ENCODE results near the gene SPAG16. TPM values are rescaled to one million over a fixed set of nuclear protein-coding genes. Genes with fewer than 3 reads are reported as not detected.

Gene SPAG16
- total RNA-seq (29.0 TPM), polyA plus RNA-seq (ENCODE audit: insufficient read depth in 1 of 8, insufficient read length in 8 of 8, low replicate concordance in 1 of 8) (10 to 100 TPM; 17.3 to 24.5 (median 18.7) TPM)
- long read RNA-seq, donor 1, transcript SPAG16-207 (5 exons, 1,250 nt) = major isoform, 7 of 7 reads
- long read RNA-seq, donor 1, partial matches to known transcripts = 0 of 7 reads
- long read RNA-seq, donor 1, other reads (novel, unspliced or antisense) = 0 of 7 reads
- long read RNA-seq, donor 2, partial matches to known transcripts = 0 of 3 reads
- long read RNA-seq, donor 2, other reads (novel, unspliced or antisense) = 0 of 3 reads
- long read RNA-seq, donor 3, transcript SPAG16-207 (5 exons, 1,250 nt) = major isoform, 15 of 15 reads
- long read RNA-seq, donor 3, partial matches to known transcripts = 0 of 15 reads
- long read RNA-seq, donor 3, other reads (novel, unspliced or antisense) = 0 of 15 reads
- long read RNA-seq, donor 4, transcript SPAG16-207 (5 exons, 1,250 nt) = major isoform, 5 of 5 reads
- long read RNA-seq, donor 4, partial matches to known transcripts = 0 of 5 reads
- long read RNA-seq, donor 4, other reads (novel, unspliced or antisense) = 0 of 5 reads
- long read RNA-seq, donor 5, transcript SPAG16-207 (5 exons, 1,250 nt) = major isoform, 43 of 52 reads
- long read RNA-seq, donor 5, partial matches to known transcripts = 9 of 52 reads
- long read RNA-seq, donor 5, other reads (novel, unspliced or antisense) = 0 of 52 reads
- long read RNA-seq, donor 6, transcript SPAG16-207 (5 exons, 1,250 nt) = major isoform, 24 of 33 reads
- long read RNA-seq, donor 6, partial matches to known transcripts = 9 of 33 reads
- long read RNA-seq, donor 6, other reads (novel, unspliced or antisense) = 0 of 33 reads
- long read RNA-seq, donor 7, transcript SPAG16-207 (5 exons, 1,250 nt) = major isoform, 19 of 19 reads
- long read RNA-seq, donor 7, partial matches to known transcripts = 0 of 19 reads
- long read RNA-seq, donor 7, other reads (novel, unspliced or antisense) = 0 of 19 reads
- long read RNA-seq, donor 8, transcript SPAG16-207 (5 exons, 1,250 nt) = major isoform, 16 of 16 reads
- long read RNA-seq, donor 8, partial matches to known transcripts = 0 of 16 reads
- long read RNA-seq, donor 8, other reads (novel, unspliced or antisense) = 0 of 16 reads
- long read RNA-seq, donor 9, transcript SPAG16-207 (5 exons, 1,250 nt) = major isoform, 13 of 13 reads
- long read RNA-seq, donor 9, partial matches to known transcripts = 0 of 13 reads
- long read RNA-seq, donor 9, other reads (novel, unspliced or antisense) = 0 of 13 reads
- long read RNA-seq, donor 10, transcript SPAG16-207 (5 exons, 1,250 nt) = major isoform, 20 of 26 reads
- long read RNA-seq, donor 10, partial matches to known transcripts = 6 of 26 reads
- long read RNA-seq, donor 10, other reads (novel, unspliced or antisense) = 0 of 26 reads
- long read RNA-seq, donor 11, transcript SPAG16-207 (5 exons, 1,250 nt) = major isoform, 22 of 27 reads
- long read RNA-seq, donor 11, partial matches to known transcripts = 5 of 27 reads
- long read RNA-seq, donor 11, other reads (novel, unspliced or antisense) = 0 of 27 reads

DNA sequence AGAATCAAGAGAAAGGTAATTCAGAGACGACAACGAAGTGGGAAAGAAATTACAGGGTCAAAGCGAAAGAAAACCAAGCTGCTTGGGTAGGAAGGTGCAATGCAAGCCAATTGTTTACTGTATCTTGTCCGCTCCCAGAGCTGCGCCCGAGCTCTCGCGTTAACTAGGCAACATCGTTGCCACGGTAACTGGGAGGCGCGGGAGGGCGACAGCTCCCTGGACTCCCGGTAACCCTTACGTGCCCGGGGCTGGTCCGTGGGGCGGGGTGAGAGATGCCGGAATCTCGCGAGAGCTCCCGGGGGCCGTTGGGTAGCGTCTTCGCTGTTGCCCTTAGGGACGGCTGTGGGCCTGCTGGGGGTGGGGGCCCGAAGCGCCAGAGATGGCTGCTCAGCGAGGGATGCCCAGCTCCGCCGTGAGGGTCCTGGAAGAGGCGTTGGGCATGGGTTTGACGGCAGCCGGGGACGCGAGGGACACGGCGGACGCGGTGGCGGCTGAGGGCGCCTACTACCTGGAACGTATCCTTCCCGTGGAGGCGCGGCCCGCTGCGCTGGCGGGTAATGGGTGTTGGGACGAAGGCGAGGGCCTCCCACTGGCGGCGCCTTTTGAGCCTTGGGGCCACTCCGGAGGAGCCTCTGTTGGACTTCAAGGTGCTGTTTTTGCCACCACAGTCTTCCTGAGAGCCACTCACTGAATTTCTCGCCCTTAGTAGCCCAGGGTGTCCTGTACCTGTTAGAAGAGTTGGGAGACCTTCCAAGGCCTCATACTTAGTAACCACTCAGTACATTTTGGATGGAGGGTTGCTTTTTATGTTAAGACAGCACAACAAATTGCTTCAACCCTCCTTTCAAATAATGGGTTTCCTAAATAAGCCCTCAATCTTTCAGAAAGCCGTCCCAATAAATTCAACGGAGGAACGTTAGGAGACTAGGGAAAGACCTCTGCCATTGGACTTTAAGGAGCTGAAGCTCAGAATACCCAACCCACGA lies at the start of gene SPAG16:
Gene SPAG16 (plus strand): TSS at position 360 of the 986 bp plus-strand sequence.
- Histone ChIP-seq H3K27me3 (ENCODE audit: control insufficient read depth, insufficient read depth, low read length) (no peaks in the 10 kb centered on the region), H3K4me3 (ENCODE audit: low read length) (peak within 1 kb of the TSS; percentile 84), H3K36me3 (ENCODE audit: control insufficient read depth, insufficient read depth, low read length) (no peaks in the 10 kb centered on the region), H3K9me3 (replicated peaks; ENCODE audit: control insufficient read depth, low read depth, low read length) (no peaks in the 10 kb centered on the region), H3K4me1 (ENCODE audit: control insufficient read depth, insufficient read depth, low read length) (no peaks in the 10 kb centered on the region), H3K27ac (ENCODE audit: low read length) (peak within 1 kb of the TSS; percentile 83)
- DNase-seq = peak; percentile 99
- WGBS (ENCODE audit: insufficient coverage) = 1% methylated on average over 47 of the region's 59 CpGs

DNA sequence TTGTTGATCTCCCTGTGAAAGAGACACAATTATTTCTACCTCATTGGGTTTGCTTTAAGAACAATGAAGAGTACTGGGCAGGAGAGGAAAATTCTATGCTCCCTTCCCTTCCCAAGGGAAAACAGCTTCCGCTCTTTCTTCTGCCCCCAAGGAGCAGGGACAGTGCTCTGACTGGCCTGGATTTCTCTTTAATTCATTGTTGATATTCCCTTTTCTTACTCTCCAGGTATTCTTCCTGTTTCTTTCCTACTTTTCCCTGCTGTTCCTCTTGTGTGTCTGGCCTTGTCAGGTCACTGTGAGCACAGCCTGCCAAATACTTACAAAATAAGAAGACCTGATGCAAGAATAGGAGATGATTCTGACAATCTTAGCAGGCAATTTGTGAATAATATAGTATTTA lies 49.6 kb upstream of the SPAG16 start:
- Histone ChIP-seq H3K4me3 (ENCODE audit: low read length) (no peak overlapping the region), H3K9me3 (replicated peaks; ENCODE audit: control insufficient read depth, low read depth, low read length) (no peaks in the 10 kb centered on the region), H3K27ac (ENCODE audit: low read length) (no peak overlapping the region), H3K4me1 (ENCODE audit: control insufficient read depth, insufficient read depth, low read length) (no peaks in the 10 kb centered on the region), H3K27me3 (ENCODE audit: control insufficient read depth, insufficient read depth, low read length) (no peaks in the 10 kb centered on the region), H3K36me3 (ENCODE audit: control insufficient read depth, insufficient read depth, low read length) (no peaks in the 10 kb centered on the region)
- no peak for DNase-seq
- no CpG with 5 or more reads among the region's 1 CpG for WGBS (ENCODE audit: insufficient coverage)

DNA sequence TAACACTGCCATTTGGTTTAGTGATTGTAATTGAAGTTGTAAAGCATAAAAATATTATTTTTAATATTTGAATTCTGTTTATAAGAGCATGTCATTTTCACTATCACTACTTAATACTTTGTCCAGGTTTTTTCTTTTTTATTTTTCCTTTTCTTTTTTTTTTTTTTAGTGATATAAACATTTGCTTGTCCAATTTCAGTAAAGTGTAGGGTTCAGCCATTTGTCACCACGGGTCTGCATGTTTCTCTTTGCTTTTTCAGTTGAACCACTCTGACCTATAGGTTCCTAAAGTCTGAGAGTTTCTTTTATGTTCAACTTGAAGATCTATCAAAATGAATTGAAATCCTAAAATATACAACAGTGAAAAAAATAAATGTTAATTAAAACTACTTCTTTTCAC lies 48.5 kb upstream of the SPAG16 start:
- no peak for DNase-seq
- no CpG with 5 or more reads among the region's 1 CpG for WGBS (ENCODE audit: insufficient coverage)
- Histone ChIP-seq H3K9me3 (replicated peaks; ENCODE audit: control insufficient read depth, low read depth, low read length) (no peaks in the 10 kb centered on the region), H3K4me1 (ENCODE audit: control insufficient read depth, insufficient read depth, low read length) (no peaks in the 10 kb centered on the region), H3K36me3 (ENCODE audit: control insufficient read depth, insufficient read depth, low read length) (no peaks in the 10 kb centered on the region), H3K27me3 (ENCODE audit: control insufficient read depth, insufficient read depth, low read length) (no peaks in the 10 kb centered on the region), H3K27ac (ENCODE audit: low read length) (no peak overlapping the region), H3K4me3 (ENCODE audit: low read length) (no peak overlapping the region)

- DNase-seq = no peak
- no CpG with 5 or more reads among the region's 1 CpG for WGBS (ENCODE audit: insufficient coverage)
- Histone ChIP-seq H3K36me3 (ENCODE audit: control insufficient read depth, insufficient read depth, low read length) (no peaks in the 10 kb centered on the region), H3K4me3 (ENCODE audit: low read length) (no peak overlapping the region), H3K27me3 (ENCODE audit: control insufficient read depth, insufficient read depth, low read length) (no peaks in the 10 kb centered on the region), H3K27ac (ENCODE audit: low read length) (no peak overlapping the region), H3K9me3 (replicated peaks; ENCODE audit: control insufficient read depth, low read depth, low read length) (no peaks in the 10 kb centered on the region), H3K4me1 (ENCODE audit: control insufficient read depth, insufficient read depth, low read length) (no peaks in the 10 kb centered on the region)
Measured at GRCh38 chr2:213237251-213237650, 47.0 kb upstream of the SPAG16 start.

DNA sequence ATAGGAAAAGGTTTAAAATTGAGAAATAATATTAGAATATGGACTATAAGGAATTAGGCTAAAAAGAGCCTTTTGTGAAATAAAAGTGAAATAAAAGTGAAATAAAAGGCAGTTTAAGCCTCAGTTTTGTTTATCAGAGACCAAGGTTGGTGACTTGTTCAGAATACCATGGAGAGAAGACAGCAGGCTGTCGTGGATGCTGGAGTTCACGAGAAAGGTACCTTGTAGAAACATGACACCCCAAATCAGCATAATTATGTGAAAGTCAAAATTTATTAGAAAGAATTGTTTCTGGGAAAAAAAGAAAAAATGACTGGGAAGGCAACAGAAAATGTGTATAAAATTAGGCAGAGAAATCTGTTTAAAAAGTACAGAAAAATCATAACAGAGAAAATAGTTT lies 46.5 kb upstream of the SPAG16 start:
- no peaks in the 10 kb centered on the region for H3K4me1 ChIP-seq (ENCODE audit: control insufficient read depth, insufficient read depth, low read length)
- H3K27ac ChIP-seq (ENCODE audit: low read length) = no peak overlapping the region
- no peak for DNase-seq
- WGBS (ENCODE audit: insufficient coverage) = no CpG with 5 or more reads among the region's 2 CpGs
- H3K27me3 ChIP-seq (ENCODE audit: control insufficient read depth, insufficient read depth, low read length) = no peaks in the 10 kb centered on the region
- H3K9me3 ChIP-seq (replicated peaks; ENCODE audit: control insufficient read depth, low read depth, low read length) = no peaks in the 10 kb centered on the region
- H3K4me3 ChIP-seq (ENCODE audit: low read length) = no peak overlapping the region
- H3K36me3 ChIP-seq (ENCODE audit: control insufficient read depth, insufficient read depth, low read length) = no peaks in the 10 kb centered on the region

GRCh38 chr2:213238753-213239495 lies 45.3 kb upstream of the SPAG16 start:
- Histone ChIP-seq H3K36me3 (ENCODE audit: control insufficient read depth, insufficient read depth, low read length) (no peaks in the 10 kb centered on the region), H3K27me3 (ENCODE audit: control insufficient read depth, insufficient read depth, low read length) (no peaks in the 10 kb centered on the region), H3K27ac (ENCODE audit: low read length) (no peak overlapping the region), H3K9me3 (replicated peaks; ENCODE audit: control insufficient read depth, low read depth, low read length) (no peaks in the 10 kb centered on the region), H3K4me3 (ENCODE audit: low read length) (no peak overlapping the region), H3K4me1 (ENCODE audit: control insufficient read depth, insufficient read depth, low read length) (no peaks in the 10 kb centered on the region)
- peak; percentile 36 for DNase-seq
- WGBS (ENCODE audit: insufficient coverage) = no CpG with 5 or more reads among the region's 3 CpGs

GRCh38 chr2:213241817-213242216 lies 42.4 kb upstream of the SPAG16 start:
- no peak overlapping the region for H3K27ac ChIP-seq (ENCODE audit: low read length)
- no peak for DNase-seq
- WGBS (ENCODE audit: insufficient coverage) = 96% methylated on average over 6 of the region's 6 CpGs
- no peaks in the 10 kb centered on the region for H3K9me3 ChIP-seq (replicated peaks; ENCODE audit: control insufficient read depth, low read depth, low read length)
- no peaks in the 10 kb centered on the region for H3K36me3 ChIP-seq (ENCODE audit: control insufficient read depth, insufficient read depth, low read length)
- H3K4me1 ChIP-seq (ENCODE audit: control insufficient read depth, insufficient read depth, low read length) = no peaks in the 10 kb centered on the region
- H3K27me3 ChIP-seq (ENCODE audit: control insufficient read depth, insufficient read depth, low read length) = no peaks in the 10 kb centered on the region
- no peak overlapping the region for H3K4me3 ChIP-seq (ENCODE audit: low read length)

DNA sequence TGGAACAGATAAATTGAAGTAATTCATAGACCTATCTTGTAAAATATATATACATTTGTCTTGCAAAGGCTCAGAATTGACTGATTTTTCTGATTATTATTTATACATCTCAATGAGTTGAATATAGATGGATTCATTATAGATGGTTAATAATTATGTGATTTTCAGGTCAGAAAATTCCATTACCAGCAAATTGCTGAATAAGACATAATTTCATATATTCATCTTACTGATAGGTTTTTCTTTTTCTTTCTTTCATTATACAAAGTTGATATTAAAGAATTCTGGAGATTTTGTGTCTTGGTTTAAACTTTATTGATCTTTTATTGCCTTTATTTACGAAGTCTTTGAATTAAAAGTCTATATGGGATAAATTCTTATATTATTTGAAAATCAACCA lies 41.6 kb upstream of the SPAG16 start:
- WGBS (ENCODE audit: insufficient coverage) = no CpG with 5 or more reads among the region's 1 CpG
- no peaks in the 10 kb centered on the region for H3K27me3 ChIP-seq (ENCODE audit: control insufficient read depth, insufficient read depth, low read length)
- H3K9me3 ChIP-seq (replicated peaks; ENCODE audit: control insufficient read depth, low read depth, low read length) = no peaks in the 10 kb centered on the region
- no peak overlapping the region for H3K4me3 ChIP-seq (ENCODE audit: low read length)
- no peaks in the 10 kb centered on the region for H3K4me1 ChIP-seq (ENCODE audit: control insufficient read depth, insufficient read depth, low read length)
- no peaks in the 10 kb centered on the region for H3K36me3 ChIP-seq (ENCODE audit: control insufficient read depth, insufficient read depth, low read length)
- no peak for DNase-seq
- no peak overlapping the region for H3K27ac ChIP-seq (ENCODE audit: low read length)
